ENCODE data around the gene RHOT1. TPM values are rescaled to one million over a fixed set of nuclear protein-coding genes. Genes with fewer than 3 reads are reported as not detected.
"Not testable (repeated sequence)": the region's sequence is repeated elsewhere in the genome, so short reads cannot be mapped to it uniquely, and the experiment has no call there.

RHOT1 gene
- total RNA-seq, 3 donors from 2014 or later (not counting 1 experiment from before 2014, with no cell fraction given): 25.1 to 32.7 (median 28.3) TPM

DNA sequence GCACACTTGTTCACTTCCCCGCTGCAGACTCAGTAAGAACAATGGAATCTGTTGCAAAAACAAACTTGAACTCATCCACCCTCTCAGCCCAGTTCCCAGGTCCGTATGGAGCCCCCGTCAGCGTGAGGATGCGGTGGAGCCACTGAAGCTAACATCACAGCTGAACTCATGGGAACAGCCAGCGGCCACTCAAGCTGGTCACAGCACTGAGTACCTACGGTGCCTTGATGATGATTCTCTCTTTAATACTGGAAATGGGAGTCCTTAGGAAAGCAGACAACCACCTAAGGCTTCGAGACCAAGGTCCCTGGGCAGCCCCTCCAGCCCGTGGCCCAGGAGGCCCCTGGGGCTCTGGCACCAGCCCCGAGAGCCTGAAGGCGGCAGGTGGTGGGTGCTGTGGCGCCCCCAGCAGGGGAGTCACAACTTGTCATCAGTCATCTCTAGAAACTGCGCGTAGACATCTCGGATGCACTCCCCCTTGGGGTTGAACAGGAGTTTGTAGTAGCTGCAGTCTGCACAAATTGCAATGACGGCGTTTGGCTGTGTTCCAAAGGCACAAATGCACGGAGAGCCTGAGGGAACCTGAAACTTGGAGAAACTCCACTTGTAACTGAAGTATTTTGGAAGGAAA lies 31.0 kb upstream of the RHOT1 start:
- WGBS (ENCODE audit: insufficient coverage): 68% methylated on average over 18 of the region's 18 CpGs
- Histone ChIP-seq H3K4me1 (ENCODE audit: control insufficient read depth, insufficient read depth, low read length) (no peaks in the 10 kb centered on the region), H3K27ac (ENCODE audit: low read length) (no peak overlapping the region), H3K27me3 (ENCODE audit: control insufficient read depth, insufficient read depth, low read length) (no peaks in the 10 kb centered on the region), H3K9me3 (ENCODE audit: control insufficient read depth, insufficient read depth, low read length) (no peaks in the 10 kb centered on the region), H3K4me3 (ENCODE audit: low read length) (no peak overlapping the region), H3K36me3 (ENCODE audit: control insufficient read depth, insufficient read depth, low read length) (no peaks in the 10 kb centered on the region)
- H3K4me1 Mint-ChIP-seq: peaks cover 16 to 19% of the 10 kb centered on the region in 2 donors
- DNase-seq: peak in 1 of 2 donors; percentile 67
- no peaks in the 10 kb centered on the region for H3K27me3 Mint-ChIP-seq (ENCODE audit: low read depth in 2 of 2)
- no peak overlapping the region for H3K4me3 Mint-ChIP-seq
- TF ChIP-seq CTCF (IDR thresholded peaks at IDR 0.05): peak; percentile 25
- no peak overlapping the region for H3K27ac Mint-ChIP-seq
- no peaks in the 10 kb centered on the region for H3K36me3 Mint-ChIP-seq
- ATAC-seq: peak; percentile 64 to 89 (median 80)
- intact Hi-C loops (cut with micrococcal nuclease): no loop called here
- no peaks in the 10 kb centered on the region for H3K9me3 Mint-ChIP-seq

DNA sequence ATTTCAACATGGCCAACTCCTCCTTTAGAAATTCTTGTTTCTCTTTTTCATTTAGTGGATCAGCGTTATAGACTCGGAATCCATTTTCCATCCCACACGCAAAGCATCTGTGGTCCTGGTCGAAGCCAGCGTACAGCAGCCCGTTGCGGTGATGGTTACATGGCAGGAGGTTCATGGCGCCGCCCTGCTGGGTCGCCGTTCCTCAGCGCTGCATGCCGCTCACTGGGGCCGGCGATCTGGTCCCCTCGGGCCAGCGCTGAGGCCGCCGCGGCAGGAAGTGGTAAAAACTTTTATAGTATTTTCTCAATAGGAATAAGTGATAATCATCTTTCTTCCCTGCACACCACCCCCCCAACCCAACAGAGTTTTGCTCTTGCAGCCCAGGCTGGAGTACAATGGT lies 29.9 kb upstream of the RHOT1 start:
- no peaks in the 10 kb centered on the region for H3K9me3 Mint-ChIP-seq
- no peaks in the 10 kb centered on the region for H3K9me3 ChIP-seq (ENCODE audit: control insufficient read depth, insufficient read depth, low read length)
- no peaks in the 10 kb centered on the region for H3K36me3 Mint-ChIP-seq
- H3K4me3 ChIP-seq (ENCODE audit: low read length): no peak overlapping the region
- H3K4me3 Mint-ChIP-seq: no peak overlapping the region
- no peak overlapping the region for H3K27ac Mint-ChIP-seq
- ATAC-seq: no peak
- H3K4me1 ChIP-seq (ENCODE audit: control insufficient read depth, insufficient read depth, low read length): no peaks in the 10 kb centered on the region
- WGBS (ENCODE audit: insufficient coverage): 98% methylated on average over 15 of the region's 20 CpGs
- no peak for DNase-seq
- H3K4me1 Mint-ChIP-seq: peaks cover 5 to 7% of the 10 kb centered on the region in 2 donors
- no peaks in the 10 kb centered on the region for H3K27me3 Mint-ChIP-seq (ENCODE audit: low read depth in 2 of 2)
- H3K27me3 ChIP-seq (ENCODE audit: control insufficient read depth, insufficient read depth, low read length): no peaks in the 10 kb centered on the region
- no peak for TF ChIP-seq CTCF (IDR thresholded peaks at IDR 0.05)
- no peak overlapping the region for H3K27ac ChIP-seq (ENCODE audit: low read length)
- intact Hi-C loops (cut with micrococcal nuclease): no loop called here
- no peaks in the 10 kb centered on the region for H3K36me3 ChIP-seq (ENCODE audit: control insufficient read depth, insufficient read depth, low read length)

DNA sequence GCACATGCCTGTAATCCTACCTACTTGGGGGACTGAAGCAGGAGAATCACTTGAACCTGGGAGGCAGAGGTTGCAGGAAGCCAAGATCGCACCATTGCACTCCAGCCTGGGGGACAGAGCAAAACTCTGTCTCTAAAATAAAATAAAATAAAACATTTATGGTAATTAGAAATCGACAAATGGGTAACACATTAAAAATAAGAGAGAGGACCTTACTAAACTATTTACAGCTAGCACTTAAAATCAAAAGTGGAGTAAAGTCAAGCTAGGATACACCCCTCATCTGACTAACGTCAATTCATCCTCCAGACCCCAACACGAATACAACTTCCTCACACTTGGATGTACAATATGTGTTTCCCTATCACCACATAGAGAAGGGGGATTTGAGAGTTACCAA lies 27.8 kb upstream of the RHOT1 start:
- no peaks in the 10 kb centered on the region for H3K36me3 Mint-ChIP-seq
- no peak overlapping the region for H3K4me3 ChIP-seq (ENCODE audit: low read length)
- H3K9me3 ChIP-seq (ENCODE audit: control insufficient read depth, insufficient read depth, low read length): no peaks in the 10 kb centered on the region
- ATAC-seq: no peak
- no peaks in the 10 kb centered on the region for H3K27me3 Mint-ChIP-seq (ENCODE audit: low read depth in 2 of 2)
- H3K27ac ChIP-seq (ENCODE audit: low read length): no peak overlapping the region
- H3K36me3 ChIP-seq (ENCODE audit: control insufficient read depth, insufficient read depth, low read length): no peaks in the 10 kb centered on the region
- no peak for TF ChIP-seq CTCF (IDR thresholded peaks at IDR 0.05)
- H3K4me1 Mint-ChIP-seq: peaks cover 5 to 6% of the 10 kb centered on the region in 2 donors
- H3K4me3 Mint-ChIP-seq: no peak overlapping the region
- intact Hi-C loops (cut with micrococcal nuclease): no loop called here
- WGBS (ENCODE audit: insufficient coverage): no CpG with 5 or more reads among the region's 4 CpGs
- no peaks in the 10 kb centered on the region for H3K27me3 ChIP-seq (ENCODE audit: control insufficient read depth, insufficient read depth, low read length)
- DNase-seq: no peak
- no peak overlapping the region for H3K27ac Mint-ChIP-seq
- H3K9me3 Mint-ChIP-seq: no peaks in the 10 kb centered on the region
- H3K4me1 ChIP-seq (ENCODE audit: control insufficient read depth, insufficient read depth, low read length): no peaks in the 10 kb centered on the region

DNA sequence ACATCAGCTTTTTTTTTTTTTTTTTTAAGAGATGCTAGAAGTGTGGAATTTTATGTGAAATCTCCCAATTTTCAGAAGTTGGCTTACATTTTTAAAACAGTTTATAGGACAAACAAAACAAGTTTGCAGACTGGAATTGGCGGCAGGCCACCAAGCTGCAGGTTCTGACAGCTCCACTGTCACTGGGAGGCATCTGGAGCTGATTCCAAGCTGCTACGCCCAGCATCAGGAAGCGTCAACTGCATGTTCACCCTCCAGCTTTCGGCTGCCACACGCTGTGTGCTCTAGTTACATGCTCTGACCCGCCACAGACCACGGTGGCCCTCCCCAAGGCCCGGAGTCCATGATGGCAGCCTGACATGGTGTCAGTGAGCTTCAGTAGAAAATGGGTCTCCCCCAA lies 26.8 kb upstream of the RHOT1 start:
- intact Hi-C loops (cut with micrococcal nuclease); H3K27me3 Mint-ChIP-seq (ENCODE audit: low read depth in 2 of 2); H3K27ac ChIP-seq (ENCODE audit: low read length); ATAC-seq; H3K4me3 Mint-ChIP-seq; DNase-seq; H3K27me3 ChIP-seq (ENCODE audit: control insufficient read depth, insufficient read depth, low read length); H3K9me3 ChIP-seq (ENCODE audit: control insufficient read depth, insufficient read depth, low read length); H3K27ac Mint-ChIP-seq; H3K36me3 ChIP-seq (ENCODE audit: control insufficient read depth, insufficient read depth, low read length); H3K4me3 ChIP-seq (ENCODE audit: low read length); H3K4me1 Mint-ChIP-seq; H3K36me3 Mint-ChIP-seq; H3K9me3 Mint-ChIP-seq; H3K4me1 ChIP-seq (ENCODE audit: control insufficient read depth, insufficient read depth, low read length): not testable (repeated sequence)
- 94% methylated on average over 8 of the region's 8 CpGs for WGBS (ENCODE audit: insufficient coverage)
